B cell (primary cell): ENCODE measurements around the gene LCE1F.

Experiments
- CTCF ChIP-seq: fragments of 200-600 bp; IDR thresholded peaks from one replicate; pipeline ENCODE4 v1.8.0; 2022; ENCODE audit warnings: antibody characterized with exemption, mild to moderate bottlenecking
- EZH2 ChIP-seq: IDR thresholded peaks from 2 replicates; pipeline ENCODE4 v1.6.1; 2012; ENCODE audit warnings: borderline replicate concordance, low read depth, mild to moderate bottlenecking, moderate library complexity, low read length; ENCODE audit not compliant: insufficient read depth, poor library complexity, severe bottlenecking

- no peak for TF ChIP-seq CTCF
- TF ChIP-seq EZH2, result no peak
Observed at GRCh38 chr1:152752225-152752624, 22.7 kb upstream of the LCE1F start.
